GM19023 (cell line): ENCODE measurements around the gene GPR156.
"Not testable (repeated sequence)": the region's sequence is repeated elsewhere in the genome, so short reads cannot be mapped to it uniquely, and the experiment has no call there.

Experiments used
- ATAC-seq: cut with Tn5 transposase; IDR thresholded peaks from one replicate; pipeline ENCODE4 v1.9.1; 2021; ENCODE audit warnings: mild to moderate bottlenecking, moderate library complexity; ENCODE audit not compliant: unreplicated experiment

GPR156 gene

DNA sequence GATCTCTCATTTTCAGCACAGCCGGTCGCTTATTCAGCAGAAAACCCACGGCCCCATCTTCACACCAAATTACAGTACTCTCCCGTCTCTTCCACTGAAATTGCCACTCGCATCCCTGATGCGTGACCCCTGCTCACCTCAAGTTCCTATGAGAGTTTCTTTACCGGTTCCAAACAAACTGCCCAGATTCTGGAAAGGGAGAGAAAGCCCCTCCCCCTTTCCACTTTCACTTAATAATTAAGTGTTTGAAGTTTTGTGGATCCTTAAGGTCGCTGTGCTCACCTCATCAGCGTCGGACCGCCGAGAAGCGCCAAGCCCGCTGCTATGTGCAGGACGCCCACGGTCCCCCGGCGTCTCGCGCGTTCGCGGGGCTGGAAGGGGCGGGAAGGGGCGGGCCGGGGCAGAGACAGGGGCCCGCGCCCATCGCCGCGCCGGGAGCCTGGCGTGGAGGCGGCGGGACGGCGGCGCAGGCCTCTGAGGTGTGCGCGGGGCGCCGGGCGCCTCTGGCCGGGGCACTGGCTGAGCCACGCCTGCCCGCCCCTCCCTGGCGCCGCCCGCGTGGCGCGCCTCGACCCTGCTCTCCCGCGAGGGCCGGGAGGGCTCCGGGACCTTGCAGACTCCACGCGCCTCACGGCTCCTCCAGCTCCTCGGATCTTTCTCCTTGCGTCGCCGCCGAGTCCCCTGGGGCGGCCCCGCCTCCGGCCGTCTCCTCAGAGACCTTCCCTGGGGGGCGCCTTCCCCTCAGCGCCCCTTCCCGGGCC, at the start of gene GPR156:
GPR156 (minus strand) TSS at position 476 of the 761 bp plus-strand sequence. CDS start 41,124 bp downstream, outside the sequence.
- ATAC-seq: no peak

DNA sequence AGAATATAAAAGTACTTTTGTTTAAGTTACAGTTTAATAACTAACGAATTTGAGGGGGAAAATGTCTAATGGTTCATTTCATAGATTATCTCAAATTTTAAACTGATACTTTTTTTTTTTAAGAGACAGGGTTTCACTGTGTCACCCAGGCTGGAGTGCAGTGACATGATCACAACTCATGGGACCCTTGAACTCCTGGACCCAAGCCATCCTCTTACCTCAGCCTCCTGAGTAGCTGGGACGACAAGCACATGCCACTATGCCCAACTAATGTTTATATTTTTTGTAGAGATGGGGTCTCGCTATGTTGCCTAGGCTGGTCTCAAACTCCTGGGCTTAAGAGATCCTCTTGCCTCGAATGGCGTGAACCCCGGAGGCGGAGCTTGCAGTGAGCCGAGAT, 47.6 kb upstream of the GPR156 start:
- no peak for ATAC-seq

DNA sequence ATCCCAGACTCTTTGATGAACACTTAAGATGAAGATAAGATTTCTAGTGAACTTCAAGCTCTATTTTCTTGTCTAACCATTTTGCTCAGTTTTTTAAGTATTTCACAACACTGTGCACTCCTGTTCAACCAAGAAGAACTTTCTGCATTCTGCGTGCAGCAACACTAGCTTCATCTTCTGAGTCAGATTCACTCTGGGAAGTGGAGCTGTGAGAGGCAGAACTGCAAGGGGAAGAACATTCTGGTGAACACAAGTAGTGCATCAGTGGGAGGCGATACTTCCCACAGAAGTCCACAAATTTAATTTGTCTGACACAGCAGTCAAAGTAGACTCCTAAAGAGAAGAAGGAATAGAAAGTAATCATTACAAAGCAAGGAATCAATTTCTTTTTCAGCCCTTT, 46.1 kb upstream of the GPR156 start:
- no peak for ATAC-seq

DNA sequence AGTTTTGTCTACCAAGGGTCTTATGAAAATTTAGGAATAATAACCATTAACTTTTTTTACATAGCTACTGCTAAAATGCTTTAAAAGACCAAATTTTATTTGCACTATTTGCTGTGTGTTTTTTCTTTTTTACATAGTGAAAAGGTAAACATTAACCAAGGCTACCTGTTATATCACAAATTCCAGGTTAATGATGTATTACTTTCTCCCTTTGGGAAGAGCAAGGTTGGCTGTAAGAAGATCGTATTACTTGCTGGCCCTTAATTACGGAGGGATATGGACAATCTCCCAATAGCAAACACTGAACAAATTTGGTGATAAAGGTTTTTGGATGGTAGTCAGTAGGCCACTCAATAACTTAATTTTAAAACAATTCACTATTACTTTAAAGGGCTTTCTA, 41.8 kb upstream of the GPR156 start:
- ATAC-seq: no peak

GRCh38 chr3:120324190-120324589, 39.2 kb upstream of the GPR156 start:
- no peak for ATAC-seq

- ATAC-seq: not testable (repeated sequence)
These were observed 38.7 kb upstream of the GPR156 start for GRCh38 chr3:120323761-120324160.

DNA sequence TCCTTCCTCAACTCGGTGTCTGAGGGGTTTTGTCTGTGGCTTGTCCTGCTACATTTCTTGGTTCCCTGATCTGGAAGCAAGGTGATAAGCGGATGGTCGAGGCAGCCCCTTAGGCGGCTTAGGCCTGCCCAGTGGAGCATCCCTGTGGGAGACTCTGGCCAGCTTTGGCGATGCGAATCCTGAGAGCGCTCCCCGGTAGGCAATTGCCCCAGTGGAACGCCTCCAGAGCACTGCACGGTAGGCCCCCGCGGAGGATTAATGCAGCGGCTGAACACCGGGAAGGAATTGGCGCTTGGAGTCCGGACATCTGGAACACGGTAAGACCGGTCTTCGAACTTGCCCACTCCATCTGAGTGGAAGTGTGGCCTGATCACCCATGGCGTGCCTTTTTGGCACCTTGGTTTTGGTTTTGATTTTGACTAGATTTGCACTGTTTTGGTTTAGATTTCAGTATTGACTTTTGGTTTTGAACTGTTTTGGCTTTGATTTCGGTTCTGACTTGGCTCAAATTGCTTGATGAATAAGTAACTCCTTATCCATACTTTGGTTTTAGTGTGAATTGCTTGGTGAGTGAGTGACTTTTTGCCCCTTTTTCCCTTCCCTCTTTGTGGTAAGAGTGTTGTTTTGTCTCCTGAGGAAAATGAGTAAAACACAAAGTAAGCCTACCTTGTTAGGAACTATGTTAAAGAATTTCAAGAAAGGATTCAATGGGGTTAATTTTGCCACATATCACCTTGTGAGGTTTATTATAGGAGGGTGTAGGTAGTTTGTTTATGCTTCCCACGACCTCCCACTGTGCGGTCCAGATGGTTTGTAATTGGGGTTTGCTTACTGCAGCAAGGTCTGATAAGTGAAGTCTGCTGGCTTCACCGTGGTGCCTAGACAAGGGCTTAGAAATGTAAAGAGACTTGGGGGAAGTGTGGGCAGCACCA, 27.1 kb upstream of the GPR156 start:
- ATAC-seq: no peak

GRCh38 chr3:120306519-120307455, 21.8 kb upstream of the GPR156 start:
- ATAC-seq: no peak

DNA sequence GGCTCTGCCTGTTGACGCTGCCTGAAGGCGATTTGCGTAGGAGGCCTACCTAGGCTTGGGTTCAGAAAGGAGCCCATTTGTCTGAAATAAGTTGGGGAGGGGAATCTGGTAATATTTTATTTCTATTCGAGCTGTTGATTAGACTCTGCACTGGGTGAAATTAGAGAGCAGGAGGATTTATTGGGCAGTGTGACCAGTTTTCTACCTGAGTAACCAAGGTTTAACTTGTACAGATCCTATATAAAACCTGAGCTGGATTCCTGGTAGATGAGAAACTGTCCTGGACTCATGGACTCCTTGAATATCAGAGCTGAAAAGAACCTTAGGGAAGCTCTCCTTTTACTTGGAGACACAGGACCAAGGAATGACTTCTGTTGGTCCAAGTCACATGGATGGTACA, 19.6 kb upstream of the GPR156 start:
- ATAC-seq: no peak

GRCh38 chr3:120302361-120302760, 17.3 kb upstream of the GPR156 start:
- ATAC-seq: no peak

GRCh38 chr3:120300971-120301370, 15.9 kb upstream of the GPR156 start:
- no peak for ATAC-seq

- ATAC-seq: no peak
These were observed 14.4 kb upstream of the GPR156 start for GRCh38 chr3:120299403-120299802.

DNA sequence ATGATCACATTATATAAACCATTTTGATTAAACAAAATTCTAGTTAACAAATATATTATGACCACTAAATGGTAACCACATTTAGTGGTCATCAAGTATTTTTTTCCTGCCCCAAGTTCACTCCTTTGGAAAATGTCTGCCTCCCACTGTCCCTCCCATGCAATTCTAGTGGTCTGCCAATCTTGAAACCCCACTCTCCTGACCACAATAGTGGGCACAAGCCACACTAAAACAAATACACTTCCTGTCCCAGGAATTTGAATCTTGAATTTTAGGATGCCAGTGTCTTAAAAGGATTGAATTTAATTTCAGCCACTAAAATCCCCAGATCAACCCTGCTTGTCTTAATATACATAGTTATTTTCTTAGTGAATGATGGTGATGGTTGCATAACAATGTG, 14.0 kb upstream of the GPR156 start:
- ATAC-seq: no peak

- not testable (repeated sequence) for ATAC-seq
These were observed 6.5 kb upstream of the GPR156 start for GRCh38 chr3:120291552-120291951.

- no peak for ATAC-seq
These were observed 4.6 kb upstream of the GPR156 start for GRCh38 chr3:120289636-120290035.

- no peak for ATAC-seq
These were observed 1.4 kb upstream of the GPR156 start for GRCh38 chr3:120286465-120286864.

- ATAC-seq: no peak
These were observed 453 bp upstream of the GPR156 start for GRCh38 chr3:120285508-120285841.

GRCh38 chr3:120281261-120281660, 3.8 kb downstream of the GPR156 start:
- ATAC-seq: no peak

DNA sequence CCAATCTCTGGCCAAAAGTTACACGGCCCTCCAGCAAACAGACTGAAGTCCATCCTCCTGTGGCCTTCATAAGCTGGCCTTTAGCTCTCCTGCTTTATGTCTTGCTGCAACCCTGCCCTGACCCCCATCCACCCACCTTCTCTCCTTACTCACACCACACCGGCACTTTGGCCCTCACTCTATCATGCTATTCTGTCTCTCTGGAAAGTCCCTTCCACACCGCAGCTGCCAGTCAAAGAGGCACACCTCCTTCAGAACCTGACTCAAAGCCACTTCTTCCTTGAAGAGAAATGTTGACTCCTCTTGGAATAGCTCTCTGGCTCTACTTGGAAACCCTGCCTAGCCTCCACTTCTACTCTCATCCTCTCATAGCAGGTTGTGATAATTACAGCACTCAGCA, 4.5 kb downstream of the GPR156 start:
- ATAC-seq: no peak

DNA sequence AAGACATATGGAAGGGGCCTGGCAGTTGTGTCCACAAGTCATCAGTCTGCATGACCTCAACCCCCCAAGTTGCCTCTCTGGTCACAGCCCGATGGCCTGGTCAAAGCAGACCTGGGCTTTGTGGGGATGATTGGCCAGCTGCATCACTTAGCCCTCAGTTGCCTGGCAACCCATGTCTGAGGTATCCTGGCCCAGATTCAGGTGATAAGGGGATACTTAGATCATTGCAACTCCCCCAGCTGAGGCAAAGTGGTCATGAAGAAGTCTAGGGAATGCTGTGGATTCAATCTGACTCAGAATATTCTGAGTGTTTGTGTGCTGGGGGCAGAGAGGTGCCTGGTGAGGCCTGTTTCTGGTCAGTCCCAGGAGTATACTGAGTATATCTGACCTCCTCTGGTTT, 5.0 kb downstream of the GPR156 start:
- no peak for ATAC-seq

GRCh38 chr3:120276767-120277166, 8.3 kb downstream of the GPR156 start:
- ATAC-seq: no peak
